Neural cell (in vitro differentiated cells): ENCODE measurements around the gene FEN1.

ENCODE experiments used
- EP300 ChIP-seq: fragments of 450-650 bp; conservative IDR thresholded peaks from 2 replicates; pipeline ENCODE4 v1.6.1; 2014; ENCODE audit warnings: antibody characterized with exemption, mild to moderate bottlenecking, moderate library complexity; ENCODE audit not compliant: poor library complexity, severe bottlenecking
- EZH2 ChIP-seq: fragments of 200-600, 300-800 bp; shearing (Covaris generic), sonication (generic); IDR thresholded peaks from 2 replicates; pipeline ENCODE4 v1.6.1; 2014; ENCODE audit warnings: antibody characterized with exemption, low read length, borderline replicate concordance, mild to moderate bottlenecking; ENCODE audit not compliant: insufficient read depth, poor library complexity, severe bottlenecking
- MXI1 ChIP-seq: fragments of 450-650 bp; conservative IDR thresholded peaks from 2 replicates; pipeline ENCODE4 v1.6.1; 2014; ENCODE audit warnings: antibody characterized with exemption, mild to moderate bottlenecking; ENCODE audit not compliant: poor library complexity, severe bottlenecking
- POLR2AphosphoS5 ChIP-seq: IDR thresholded peaks from 2 replicates; pipeline ENCODE4 v1.6.1; 2012
- RAD21 ChIP-seq: fragments of 450-650 bp; conservative IDR thresholded peaks from 2 replicates; pipeline ENCODE4 v1.6.1; 2014; ENCODE audit warnings: antibody characterized with exemption, mild to moderate bottlenecking, moderate library complexity
- SMC3 ChIP-seq: fragments of 450-650 bp; conservative IDR thresholded peaks from 2 replicates; pipeline ENCODE4 v1.6.1; 2014; ENCODE audit warnings: antibody characterized with exemption, mild to moderate bottlenecking, moderate library complexity; ENCODE audit not compliant: poor library complexity
- TAF1 ChIP-seq: IDR thresholded peaks from 2 replicates; pipeline ENCODE4 v1.6.1; 2012; ENCODE audit warnings: low read depth
- TF ChIP-seq, protein P1 (sequence below): fragments of 450-650 bp; IDR thresholded peaks from 2 replicates; pipeline ENCODE4 v1.5.1; 2014; ENCODE audit warnings: antibody characterized with exemption, mild to moderate bottlenecking, moderate library complexity; ENCODE audit not compliant: poor library complexity, severe bottlenecking
- TF ChIP-seq, protein P2 (sequence below): IDR thresholded peaks from 2 replicates; pipeline ENCODE4 v1.6.1; 2012; ENCODE audit warnings: borderline replicate concordance

- TF ChIP-seq, protein P1, sequence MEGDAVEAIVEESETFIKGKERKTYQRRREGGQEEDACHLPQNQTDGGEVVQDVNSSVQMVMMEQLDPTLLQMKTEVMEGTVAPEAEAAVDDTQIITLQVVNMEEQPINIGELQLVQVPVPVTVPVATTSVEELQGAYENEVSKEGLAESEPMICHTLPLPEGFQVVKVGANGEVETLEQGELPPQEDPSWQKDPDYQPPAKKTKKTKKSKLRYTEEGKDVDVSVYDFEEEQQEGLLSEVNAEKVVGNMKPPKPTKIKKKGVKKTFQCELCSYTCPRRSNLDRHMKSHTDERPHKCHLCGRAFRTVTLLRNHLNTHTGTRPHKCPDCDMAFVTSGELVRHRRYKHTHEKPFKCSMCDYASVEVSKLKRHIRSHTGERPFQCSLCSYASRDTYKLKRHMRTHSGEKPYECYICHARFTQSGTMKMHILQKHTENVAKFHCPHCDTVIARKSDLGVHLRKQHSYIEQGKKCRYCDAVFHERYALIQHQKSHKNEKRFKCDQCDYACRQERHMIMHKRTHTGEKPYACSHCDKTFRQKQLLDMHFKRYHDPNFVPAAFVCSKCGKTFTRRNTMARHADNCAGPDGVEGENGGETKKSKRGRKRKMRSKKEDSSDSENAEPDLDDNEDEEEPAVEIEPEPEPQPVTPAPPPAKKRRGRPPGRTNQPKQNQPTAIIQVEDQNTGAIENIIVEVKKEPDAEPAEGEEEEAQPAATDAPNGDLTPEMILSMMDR = peak; percentile 90
- TF ChIP-seq, protein P2, sequence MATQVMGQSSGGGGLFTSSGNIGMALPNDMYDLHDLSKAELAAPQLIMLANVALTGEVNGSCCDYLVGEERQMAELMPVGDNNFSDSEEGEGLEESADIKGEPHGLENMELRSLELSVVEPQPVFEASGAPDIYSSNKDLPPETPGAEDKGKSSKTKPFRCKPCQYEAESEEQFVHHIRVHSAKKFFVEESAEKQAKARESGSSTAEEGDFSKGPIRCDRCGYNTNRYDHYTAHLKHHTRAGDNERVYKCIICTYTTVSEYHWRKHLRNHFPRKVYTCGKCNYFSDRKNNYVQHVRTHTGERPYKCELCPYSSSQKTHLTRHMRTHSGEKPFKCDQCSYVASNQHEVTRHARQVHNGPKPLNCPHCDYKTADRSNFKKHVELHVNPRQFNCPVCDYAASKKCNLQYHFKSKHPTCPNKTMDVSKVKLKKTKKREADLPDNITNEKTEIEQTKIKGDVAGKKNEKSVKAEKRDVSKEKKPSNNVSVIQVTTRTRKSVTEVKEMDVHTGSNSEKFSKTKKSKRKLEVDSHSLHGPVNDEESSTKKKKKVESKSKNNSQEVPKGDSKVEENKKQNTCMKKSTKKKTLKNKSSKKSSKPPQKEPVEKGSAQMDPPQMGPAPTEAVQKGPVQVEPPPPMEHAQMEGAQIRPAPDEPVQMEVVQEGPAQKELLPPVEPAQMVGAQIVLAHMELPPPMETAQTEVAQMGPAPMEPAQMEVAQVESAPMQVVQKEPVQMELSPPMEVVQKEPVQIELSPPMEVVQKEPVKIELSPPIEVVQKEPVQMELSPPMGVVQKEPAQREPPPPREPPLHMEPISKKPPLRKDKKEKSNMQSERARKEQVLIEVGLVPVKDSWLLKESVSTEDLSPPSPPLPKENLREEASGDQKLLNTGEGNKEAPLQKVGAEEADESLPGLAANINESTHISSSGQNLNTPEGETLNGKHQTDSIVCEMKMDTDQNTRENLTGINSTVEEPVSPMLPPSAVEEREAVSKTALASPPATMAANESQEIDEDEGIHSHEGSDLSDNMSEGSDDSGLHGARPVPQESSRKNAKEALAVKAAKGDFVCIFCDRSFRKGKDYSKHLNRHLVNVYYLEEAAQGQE = peak; percentile 28
- TF ChIP-seq EZH2 (no peak), TAF1 (no peak), SMC3 (peak; percentile 64), POLR2AphosphoS5 (peak; percentile 82), EP300 (peak; percentile 75), RAD21 (peak; percentile 58), MXI1 (peak; percentile 88)
These were observed 24.2 kb downstream of the FEN1 start, which contains the start of gene FADS1 for GRCh38 chr11:61816736-61817455.
